ENCODE data around the gene DCST1. TPM values are rescaled to one million over a fixed set of nuclear protein-coding genes. Genes with fewer than 3 reads are reported as not detected.
"Not testable (repeated sequence)": the region's sequence is repeated elsewhere in the genome, so short reads cannot be mapped to it uniquely, and the experiment has no call there.

DCST1 gene, protein sequence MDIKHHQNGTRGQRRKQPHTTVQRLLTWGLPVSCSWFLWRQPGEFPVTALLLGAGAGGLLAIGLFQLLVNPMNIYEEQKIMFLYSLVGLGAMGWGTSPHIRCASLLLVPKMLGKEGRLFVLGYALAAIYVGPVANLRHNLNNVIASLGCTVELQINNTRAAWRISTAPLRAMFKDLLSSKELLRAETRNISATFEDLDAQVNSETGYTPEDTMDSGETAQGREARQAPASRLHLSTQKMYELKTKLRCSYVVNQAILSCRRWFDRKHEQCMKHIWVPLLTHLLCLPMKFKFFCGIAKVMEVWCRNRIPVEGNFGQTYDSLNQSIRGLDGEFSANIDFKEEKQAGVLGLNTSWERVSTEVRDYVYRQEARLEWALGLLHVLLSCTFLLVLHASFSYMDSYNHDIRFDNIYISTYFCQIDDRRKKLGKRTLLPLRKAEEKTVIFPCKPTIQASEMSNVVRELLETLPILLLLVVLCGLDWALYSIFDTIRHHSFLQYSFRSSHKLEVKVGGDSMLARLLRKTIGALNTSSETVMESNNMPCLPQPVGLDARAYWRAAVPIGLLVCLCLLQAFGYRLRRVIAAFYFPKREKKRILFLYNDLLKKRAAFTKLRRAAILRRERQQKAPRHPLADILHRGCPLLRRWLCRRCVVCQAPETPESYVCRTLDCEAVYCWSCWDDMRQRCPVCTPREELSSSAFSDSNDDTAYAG
- not detected in 2 replicates for total RNA-seq (2014; rRNA removed; shearing (Covaris generic))

DNA sequence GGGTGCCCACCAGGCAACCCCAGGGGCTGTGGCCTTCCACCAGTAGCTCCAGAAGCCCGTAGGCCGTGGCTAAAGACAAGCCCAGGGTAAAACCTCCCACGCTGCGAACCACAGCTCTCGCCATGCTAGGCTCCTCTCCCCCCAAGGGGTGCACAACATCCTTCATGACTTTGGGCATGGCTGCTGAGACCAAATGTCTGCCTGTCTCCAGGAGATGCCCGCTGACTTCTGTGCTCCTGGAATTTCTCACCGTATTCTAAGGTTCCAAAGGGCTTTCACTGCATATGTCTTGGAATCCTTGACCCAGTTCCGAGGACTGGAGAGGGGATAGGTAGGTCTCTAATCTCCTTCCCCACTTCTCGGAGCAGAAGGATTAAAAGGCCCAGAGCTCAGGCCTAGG lies at the start of gene DCST1, which contains the start of gene DCST2:
Gene DCST1, plus strand, starts transcription at position 301 of the 400 bp plus-strand sequence. CDS start 213 bp downstream, outside the sequence.
Gene DCST2, minus strand, starts transcription at position 258 of the 400 bp plus-strand sequence. Its CDS starts 80 bp downstream, at position 178.
- no peak for DNase-seq (ENCODE audit: low spot score)

DNA sequence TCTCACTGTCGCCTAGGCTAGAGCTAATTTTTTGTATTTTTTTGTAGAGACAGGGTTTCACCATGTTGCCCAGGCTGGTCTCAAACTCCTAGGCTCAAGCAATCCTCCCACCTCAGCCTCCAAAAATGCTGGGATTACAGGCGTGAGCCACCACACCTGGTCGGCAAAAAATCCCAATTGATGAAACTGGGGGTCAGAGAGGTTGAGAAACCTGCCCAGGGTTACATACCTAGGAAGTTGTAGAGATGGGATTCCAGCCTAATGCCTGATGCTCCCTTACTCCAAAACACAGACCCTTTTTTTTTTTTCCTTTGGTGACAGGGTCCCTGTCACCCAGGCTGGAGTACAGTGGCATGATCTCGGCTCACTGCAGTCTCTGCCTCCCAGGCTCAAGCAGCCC lies 46.9 kb upstream of the DCST1 start:
- DNase-seq (ENCODE audit: low spot score): not testable (repeated sequence)

DNA sequence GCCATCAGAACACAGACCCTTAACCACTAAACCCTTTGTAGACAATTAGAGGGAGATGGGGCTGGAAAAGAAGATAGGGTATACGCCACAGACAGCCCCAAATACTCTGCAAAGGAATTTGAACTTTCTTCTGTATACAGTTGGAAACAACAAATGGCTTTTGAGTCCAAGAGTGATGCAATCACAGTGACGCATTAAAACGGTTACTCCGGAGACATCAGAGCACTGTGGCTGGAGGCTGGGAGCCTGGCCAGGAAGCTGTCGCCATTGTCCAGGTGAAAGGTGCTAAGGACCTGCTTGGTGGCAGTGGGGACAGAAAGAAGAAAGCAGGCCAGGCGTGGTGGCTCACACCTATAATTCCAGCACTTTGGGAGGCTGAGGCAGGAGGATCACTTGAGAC lies 46.3 kb upstream of the DCST1 start:
- no peak for DNase-seq (ENCODE audit: low spot score)

DNA sequence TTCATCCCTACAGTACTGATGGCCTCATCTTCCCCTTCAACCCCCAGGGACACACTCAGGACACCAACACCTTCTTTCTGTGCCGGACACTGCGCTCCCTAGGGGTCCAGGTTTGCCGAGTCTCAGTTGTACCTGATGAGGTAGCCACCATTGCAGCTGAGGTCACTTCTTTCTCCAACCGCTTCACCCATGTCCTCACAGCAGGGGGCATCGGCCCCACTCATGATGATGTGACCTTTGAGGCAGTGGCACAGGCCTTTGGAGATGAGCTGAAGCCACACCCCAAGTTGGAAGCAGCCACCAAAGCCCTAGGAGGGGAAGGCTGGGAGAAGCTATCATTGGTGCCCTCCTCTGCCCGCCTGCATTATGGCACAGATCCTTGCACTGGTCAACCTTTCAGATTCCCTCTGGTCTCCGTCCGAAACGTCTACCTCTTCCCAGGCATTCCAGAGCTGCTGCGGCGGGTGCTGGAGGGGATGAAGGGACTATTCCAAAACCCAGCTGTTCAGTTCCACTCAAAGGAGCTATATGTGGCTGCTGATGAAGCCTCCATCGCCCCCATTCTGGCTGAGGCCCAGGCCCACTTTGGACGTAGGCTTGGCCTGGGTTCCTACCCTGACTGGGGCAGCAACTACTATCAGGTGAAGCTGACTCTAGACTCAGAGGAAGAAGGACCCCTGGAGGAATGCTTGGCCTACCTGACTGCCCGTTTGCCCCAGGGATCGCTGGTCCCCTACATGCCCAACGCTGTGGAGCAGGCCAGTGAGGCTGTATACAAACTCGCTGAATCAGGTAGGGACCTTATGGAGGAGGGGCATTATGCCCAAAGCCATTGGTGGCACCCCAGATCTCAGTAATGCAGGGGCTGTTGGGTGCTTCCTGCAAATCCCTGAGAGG lies 45.3 kb upstream of the DCST1 start:
- no peak for DNase-seq (ENCODE audit: low spot score)

- no peak for DNase-seq (ENCODE audit: low spot score)
Observed at GRCh38 chr1:154989195-154989860, 44.3 kb upstream of the DCST1 start.

DNA sequence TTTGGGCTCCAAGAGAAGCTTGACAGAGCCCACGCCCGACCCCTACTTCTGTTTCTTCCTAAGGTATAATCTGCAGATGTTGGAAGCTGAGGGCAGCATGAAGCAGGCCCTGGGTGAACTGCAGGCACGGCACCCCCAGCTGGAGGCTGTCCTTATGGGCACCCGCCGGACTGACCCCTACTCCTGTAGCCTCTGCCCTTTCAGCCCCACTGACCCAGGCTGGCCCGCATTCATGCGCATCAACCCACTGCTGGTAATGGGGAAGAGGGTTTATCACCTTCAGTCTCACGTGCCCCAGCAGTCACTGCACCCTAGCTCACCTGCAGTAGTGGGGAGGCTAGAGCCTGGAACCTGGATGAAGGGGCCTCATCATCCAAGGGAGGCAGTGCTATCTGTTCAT lies 43.3 kb upstream of the DCST1 start:
- no peak for DNase-seq (ENCODE audit: low spot score)

- peak; percentile 49 for DNase-seq (ENCODE audit: low spot score)
Observed at GRCh38 chr1:154992721-154993571, 40.7 kb upstream of the DCST1 start.

DNA sequence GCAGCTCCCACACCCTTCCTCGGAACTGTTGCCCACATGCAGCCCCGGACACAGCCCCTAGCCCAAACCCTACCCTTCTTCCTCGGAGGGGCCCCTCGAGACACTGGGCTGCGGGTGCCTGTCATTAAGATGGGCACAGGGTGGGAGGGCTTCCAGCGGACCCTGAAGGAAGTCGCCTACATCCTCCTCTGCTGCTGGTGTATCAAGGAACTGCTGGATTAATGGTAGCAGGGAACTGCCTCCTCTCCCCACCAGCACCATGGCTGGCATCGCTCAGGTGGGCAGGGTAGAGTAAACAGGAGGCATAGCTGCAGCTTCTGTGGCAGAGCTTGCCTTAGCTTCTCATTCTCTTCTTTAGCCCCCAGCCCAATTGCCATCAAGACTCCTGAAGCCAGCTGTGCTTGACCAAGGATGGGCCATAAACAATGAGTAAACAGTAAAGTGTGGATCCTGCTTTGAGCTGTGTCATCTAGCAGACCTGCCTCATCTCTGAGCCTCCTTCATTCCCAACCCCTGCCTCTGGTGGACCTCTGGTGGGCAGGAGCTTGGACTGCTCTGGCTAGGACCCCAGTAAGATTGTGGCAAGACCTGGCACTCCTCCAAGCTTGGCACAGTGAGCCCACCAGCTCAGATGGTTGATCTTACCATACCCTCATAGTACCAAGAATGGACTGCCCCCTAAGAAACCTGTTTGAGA lies 39.9 kb upstream of the DCST1 start, which contains the start of gene LENEP:
Gene LENEP, plus strand, starts transcription at position 15 of the 697 bp plus-strand sequence. Its CDS starts 22 bp downstream, at position 37.
- DNase-seq (ENCODE audit: low spot score): no peak

DNA sequence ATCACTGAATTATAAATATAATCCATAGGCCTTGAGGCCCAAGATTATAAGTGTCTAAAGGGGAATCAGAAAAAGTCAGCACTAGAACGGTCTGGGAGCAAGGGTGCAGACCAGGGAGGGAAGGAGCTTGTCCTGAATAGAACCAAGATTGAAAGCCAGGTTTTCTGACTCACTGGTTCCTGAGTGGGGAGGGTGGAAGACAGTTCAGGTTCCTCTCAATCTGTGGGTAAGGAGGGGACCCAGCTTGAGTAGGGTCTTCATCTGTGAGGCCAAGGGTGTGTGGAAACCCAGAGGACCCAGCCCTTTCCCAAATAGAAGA lies 39.4 kb upstream of the DCST1 start:
- no peak for DNase-seq (ENCODE audit: low spot score)

GRCh38 chr1:154994591-154994990 lies 39.0 kb upstream of the DCST1 start:
- no peak for DNase-seq (ENCODE audit: low spot score)

DNA sequence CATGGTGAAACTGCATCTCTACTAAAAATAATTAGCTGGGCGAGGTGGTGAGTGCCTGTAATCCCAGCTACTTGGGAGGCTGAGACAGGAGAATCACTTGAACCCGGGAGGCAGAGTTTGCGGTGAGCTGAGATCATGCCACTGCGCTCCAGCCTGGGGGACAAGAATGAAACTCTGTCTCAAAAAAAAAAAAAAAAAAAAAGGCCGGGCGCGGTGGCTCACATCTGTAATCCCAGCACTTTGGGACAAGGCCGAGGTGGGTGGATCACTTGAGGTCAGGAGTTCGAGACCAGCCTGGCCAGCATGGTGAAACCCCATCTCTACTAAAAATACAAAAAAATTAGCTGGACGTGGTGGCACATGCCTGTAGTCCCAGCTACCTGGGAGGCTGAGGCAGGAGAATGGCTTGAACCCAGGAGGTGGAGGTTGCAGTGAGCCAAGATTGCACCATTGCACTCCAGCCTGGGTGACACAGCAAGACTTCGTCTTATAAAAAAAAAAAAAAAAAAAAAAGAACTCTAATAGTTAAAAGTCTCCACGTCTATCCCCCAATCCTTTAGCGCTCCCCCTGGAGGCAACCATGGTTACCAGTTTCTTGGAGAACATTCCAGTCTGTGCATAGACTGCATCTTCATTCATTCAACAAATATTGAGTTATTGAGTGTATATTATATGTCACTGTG lies 38.2 kb upstream of the DCST1 start:
- peak; percentile 81 for DNase-seq (ENCODE audit: low spot score)

GRCh38 chr1:154996966-154997701 lies 36.5 kb upstream of the DCST1 start:
- no peak for DNase-seq (ENCODE audit: low spot score)

DNA sequence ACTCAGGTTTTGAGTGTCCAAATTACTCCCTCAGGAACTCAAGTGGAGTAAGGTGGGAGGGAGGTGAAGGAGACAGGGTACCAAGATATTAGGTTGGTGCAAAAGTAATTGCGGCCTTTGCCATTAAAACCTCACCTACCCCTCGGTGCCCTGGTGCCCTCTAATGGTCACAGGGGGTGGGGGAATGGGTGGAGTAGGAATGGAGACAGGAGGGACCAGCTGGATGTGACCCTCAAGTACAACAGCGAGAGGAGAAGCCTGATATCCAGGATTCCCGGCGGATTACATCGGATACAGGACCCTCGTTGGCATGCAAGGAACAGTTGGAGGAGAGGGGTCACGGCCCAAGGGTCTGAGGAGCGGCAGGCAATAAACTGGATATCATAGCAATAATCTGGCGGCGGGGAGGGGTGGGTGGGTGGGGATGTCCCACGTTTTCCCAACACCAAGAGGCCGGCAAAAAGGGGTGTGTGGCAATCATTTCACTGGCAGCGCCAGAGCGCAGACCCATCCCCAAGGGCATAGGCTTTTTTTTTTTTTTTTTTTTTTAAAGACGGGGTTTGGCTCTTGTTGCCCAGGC lies 35.3 kb upstream of the DCST1 start:
- no peak for DNase-seq (ENCODE audit: low spot score)

GRCh38 chr1:154998818-154999570 lies 34.6 kb upstream of the DCST1 start:
- no peak for DNase-seq (ENCODE audit: low spot score)

DNA sequence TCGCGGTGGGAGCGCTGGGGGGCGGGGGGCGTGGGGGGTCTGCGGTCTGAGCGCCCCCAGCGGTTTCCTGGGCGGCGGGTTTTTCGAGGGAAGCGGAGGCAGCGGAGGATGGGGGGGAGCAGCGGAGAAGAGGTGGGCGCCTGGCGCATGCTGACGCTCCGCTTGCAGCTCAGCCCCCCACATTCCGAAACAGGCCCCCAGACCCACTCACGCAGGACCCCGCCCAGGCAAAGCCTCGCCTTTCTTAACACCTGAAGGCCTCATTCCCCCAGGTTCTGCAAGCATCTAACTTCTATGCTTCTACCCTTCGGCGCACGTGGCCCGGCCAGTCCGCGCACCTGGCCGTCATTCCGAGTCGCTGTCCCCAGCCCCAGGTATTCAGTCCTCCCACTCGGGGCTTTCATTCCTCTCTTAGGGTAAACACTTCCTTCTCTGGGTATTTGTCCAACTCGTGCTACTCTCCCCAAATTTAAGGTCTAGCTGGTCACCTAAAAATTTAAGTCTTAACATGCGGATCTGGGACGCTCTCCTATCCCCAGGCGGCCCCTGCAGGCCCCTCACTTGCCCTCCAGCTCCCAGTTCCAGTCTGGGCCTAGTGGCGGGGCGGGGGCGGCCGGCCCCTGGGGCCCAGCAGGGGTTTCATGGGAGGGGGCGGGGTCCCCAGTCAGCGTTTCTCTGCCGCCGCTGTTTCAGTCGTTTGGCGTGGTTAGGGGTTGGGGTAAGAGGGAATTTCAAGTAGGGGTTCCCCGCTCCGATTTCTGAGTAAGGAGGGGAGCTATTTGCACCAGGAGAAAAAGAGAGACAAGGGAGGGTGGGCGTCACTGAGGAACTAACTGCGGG lies 33.8 kb upstream of the DCST1 start:
- DNase-seq (ENCODE audit: low spot score): no peak

GRCh38 chr1:155000411-155000725 lies 33.3 kb upstream of the DCST1 start:
- no peak for DNase-seq (ENCODE audit: low spot score)

All from H4 (cell line).